Measurements from ENCODE around the gene PHF20.
"Not testable (repeated sequence)": the region's sequence is repeated elsewhere in the genome, so short reads cannot be mapped to it uniquely, and the experiment has no call there.

The PHF20 gene

GRCh38 chr20:35783811-35784210, 12.0 kb downstream of the PHF20 start:
- DNase-seq, result not testable (repeated sequence)

- DNase-seq, result not testable (repeated sequence)
Measured at GRCh38 chr20:35785541-35785940, 13.7 kb downstream of the PHF20 start.

- DNase-seq, result no peak
Measured at GRCh38 chr20:35788796-35789195, 17.0 kb downstream of the PHF20 start.

- no peak for DNase-seq
Measured at GRCh38 chr20:35791097-35791496, 19.3 kb downstream of the PHF20 start.

- DNase-seq, result no peak
Measured at GRCh38 chr20:35791821-35792220, 20.0 kb downstream of the PHF20 start.

- DNase-seq, result no peak
Measured at GRCh38 chr20:35792740-35793139, 20.9 kb downstream of the PHF20 start.

GRCh38 chr20:35796571-35796970, 24.8 kb downstream of the PHF20 start:
- no peak for DNase-seq

- no peak for DNase-seq
Measured at GRCh38 chr20:35801865-35802264, 30.1 kb downstream of the PHF20 start.

- DNase-seq, result no peak
Measured at GRCh38 chr20:35806075-35806474, 34.3 kb downstream of the PHF20 start.

GRCh38 chr20:35807877-35808276, 36.1 kb downstream of the PHF20 start:
- DNase-seq, result no peak

GRCh38 chr20:35820715-35821114, 48.9 kb downstream of the PHF20 start:
- no peak for DNase-seq

GRCh38 chr20:35821807-35822242, 50.0 kb downstream of the PHF20 start:
- no peak for DNase-seq

- DNase-seq, result no peak
Measured at GRCh38 chr20:35823147-35823546, 51.3 kb downstream of the PHF20 start.

GRCh38 chr20:35823937-35824336, 52.1 kb downstream of the PHF20 start:
- DNase-seq, result no peak

GRCh38 chr20:35826397-35826998, 54.7 kb downstream of the PHF20 start:
- no peak for DNase-seq

- DNase-seq, result no peak
Measured at GRCh38 chr20:35828434-35828833, 56.6 kb downstream of the PHF20 start.

- no peak for DNase-seq
Measured at GRCh38 chr20:35828916-35829315, 57.1 kb downstream of the PHF20 start.

GRCh38 chr20:35830264-35830663, 58.4 kb downstream of the PHF20 start:
- no peak for DNase-seq

- no peak for DNase-seq
Measured at GRCh38 chr20:35831029-35831428, 59.2 kb downstream of the PHF20 start.

- no peak for DNase-seq
Measured at GRCh38 chr20:35831971-35832370, 60.2 kb downstream of the PHF20 start.

GRCh38 chr20:35833241-35833640, 61.4 kb downstream of the PHF20 start:
- no peak for DNase-seq

- DNase-seq, result no peak
Measured at GRCh38 chr20:35837577-35838195, 65.9 kb downstream of the PHF20 start.

GRCh38 chr20:35838205-35838604, 66.4 kb downstream of the PHF20 start:
- DNase-seq, result no peak

- no peak for DNase-seq
Measured at GRCh38 chr20:35839904-35840303, 68.1 kb downstream of the PHF20 start.

- no peak for DNase-seq
Measured at GRCh38 chr20:35840421-35840820, 68.6 kb downstream of the PHF20 start.

Measured in stimulated activated CD4-positive, alpha-beta T cell treated with anti-CD3 and anti-CD28 coated beads, Interleukin-4, amount 100 ng/mL, for 4 hours (primary cell).